GM23338 (cell line): Measurements from ENCODE around the gene HHATL. TPM values are rescaled to one million over a fixed set of nuclear protein-coding genes. Genes with fewer than 3 reads are reported as not detected.

ENCODE experiments used
- ATAC-seq: fragments of 200-7000 bp; cut with Tn5 transposase; 3 replicates; pipeline ENCODE4 v1.9.1; 2020
- DNase-seq: peaks from one replicate; pipeline ENCODE4 v3.0.0-alpha.2; 2015; ENCODE audit warnings: low spot score
- H2AFZ ChIP-seq: fragments of 200-600 bp; sonication (generic); 2 replicates; pipeline ENCODE4 v1.8.0; 2016; ENCODE audit warnings: antibody characterized with exemption, mild to moderate bottlenecking, moderate library complexity
- H3F3A ChIP-seq: fragments of 200-600 bp; sonication (generic); replicated peaks from 2 replicates; pipeline ENCODE4 v1.8.0; 2017; ENCODE audit warnings: antibody characterized with exemption, mixed run types, low read depth
- H3K27ac ChIP-seq: fragments of 200-600 bp; sonication (generic); 2 replicates; pipeline ENCODE4 v1.6.1; 2016; ENCODE audit warnings: low read depth
- H3K27me3 ChIP-seq: fragments of 200-600 bp; sonication (generic); 2 replicates; pipeline ENCODE4 v1.8.0; 2016; ENCODE audit warnings: mild to moderate bottlenecking, mixed run types, moderate library complexity; ENCODE audit not compliant: insufficient read depth
- H3K36me3 ChIP-seq: fragments of 200-600 bp; sonication (generic); 2 replicates; pipeline ENCODE4 v1.8.0; 2016; ENCODE audit warnings: mild to moderate bottlenecking; ENCODE audit not compliant: insufficient read depth
- H3K4me1 ChIP-seq: fragments of 200-600 bp; sonication (generic); 2 replicates; pipeline ENCODE4 v1.8.0; 2016; ENCODE audit warnings: mild to moderate bottlenecking, moderate library complexity; ENCODE audit not compliant: insufficient read depth
- H3K4me2 ChIP-seq: fragments of 200-600 bp; sonication (generic); 2 replicates; pipeline ENCODE4 v1.7.1; 2017; ENCODE audit warnings: mixed run types
- H3K4me3 ChIP-seq: fragments of 200-600 bp; sonication (generic); 2 replicates; pipeline ENCODE4 v1.6.1; 2016; ENCODE audit warnings: mixed run types
- H3K79me2 ChIP-seq: fragments of 200-600 bp; sonication (generic); replicated peaks from 2 replicates; pipeline ENCODE4 v1.8.0; 2017; ENCODE audit warnings: mild to moderate bottlenecking; ENCODE audit not compliant: insufficient read depth
- H3K9me2 ChIP-seq: fragments of 200-600 bp; sonication (generic); 2 replicates; pipeline ENCODE4 v1.8.0; 2017; ENCODE audit not compliant: insufficient read depth
- H4K20me1 ChIP-seq: fragments of 200-600 bp; sonication (generic); replicated peaks from 2 replicates; pipeline ENCODE4 v1.8.0; 2017; ENCODE audit warnings: mild to moderate bottlenecking; ENCODE audit not compliant: insufficient read depth
- H3K27ac Mint-ChIP-seq: 2 replicates; pipeline ENCODE4 v1.8.0; 2020; ENCODE audit warnings: inconsistent platforms, mild to moderate bottlenecking, moderate library complexity, mixed read lengths
- H3K27me3 Mint-ChIP-seq: 3 replicates; pipeline ENCODE4 v1.8.0; 2022; ENCODE audit warnings: low read depth, mild to moderate bottlenecking, moderate library complexity, mixed read lengths, inconsistent platforms; ENCODE audit not compliant: insufficient read depth, poor library complexity
- H3K36me3 Mint-ChIP-seq: 3 replicates; pipeline ENCODE4 v1.8.0; 2021; ENCODE audit warnings: low read depth, mild to moderate bottlenecking, inconsistent platforms, moderate library complexity, mixed read lengths
- H3K4me1 Mint-ChIP-seq: 3 replicates; pipeline ENCODE4 v1.8.0; 2020; ENCODE audit warnings: mild to moderate bottlenecking, inconsistent platforms, mixed read lengths
- H3K4me3 Mint-ChIP-seq: 3 replicates; pipeline ENCODE4 v1.8.0; 2021; ENCODE audit warnings: moderate library complexity, mild to moderate bottlenecking, inconsistent platforms, mixed read lengths
- H3K9me3 Mint-ChIP-seq: 3 replicates; pipeline ENCODE4 v1.8.0; 2020; ENCODE audit warnings: moderate library complexity, mild to moderate bottlenecking, inconsistent platforms, mixed read lengths
- CREB1 ChIP-seq: fragments of 250-450 bp; sonication (Bioruptor Pico); IDR thresholded peaks from 2 replicates; pipeline ENCODE4 v1.5.0; 2020; ENCODE audit warnings: low read depth, mild to moderate bottlenecking, moderate library complexity
- CTCF ChIP-seq, 2 experiments: fragments of 200-600 bp in 1 of 2; sonication (generic) in 1 of 2; conservative IDR thresholded peaks; 2 replicates each; pipeline versions ENCODE4 v1.5.1 to v1.6.1; 2016 to 2017; ENCODE audit warnings: antibody characterized with exemption in 2 of 2, low read depth in 2 of 2, mild to moderate bottlenecking in 2 of 2, moderate library complexity in 1 of 2
- ETS1 ChIP-seq: IDR thresholded peaks from 2 replicates; pipeline ENCODE4 v1.6.1; 2016; ENCODE audit warnings: antibody characterized with exemption
- EZH2 ChIP-seq: fragments of 200-600 bp; sonication (generic); IDR thresholded peaks from one replicate; pipeline ENCODE4 v1.8.0; 2017; ENCODE audit warnings: antibody characterized with exemption, mild to moderate bottlenecking, low read depth; ENCODE audit not compliant: unreplicated experiment
- EZH2phosphoT487 ChIP-seq: fragments of 200-600 bp; sonication (generic); IDR thresholded peaks from one replicate; pipeline ENCODE4 v1.8.1; 2018; ENCODE audit warnings: antibody characterized with exemption; ENCODE audit not compliant: unreplicated experiment
- JUNB ChIP-seq: IDR thresholded peaks from one replicate; pipeline ENCODE4 v1.6.1; 2016; ENCODE audit warnings: antibody characterized with exemption; ENCODE audit not compliant: unreplicated experiment
- NANOG ChIP-seq: IDR thresholded peaks from 2 replicates; pipeline ENCODE4 v1.6.1; 2016; ENCODE audit warnings: antibody characterized with exemption, borderline replicate concordance
- POLR2AphosphoS5 ChIP-seq: IDR thresholded peaks from 2 replicates; pipeline ENCODE4 v1.6.1; 2016; ENCODE audit warnings: antibody characterized with exemption, low read depth
- REST ChIP-seq: IDR thresholded peaks from one replicate; pipeline ENCODE4 v1.6.1; 2018; ENCODE audit warnings: antibody characterized with exemption; ENCODE audit not compliant: unreplicated experiment
- STAT1 ChIP-seq: IDR thresholded peaks from one replicate; pipeline ENCODE4 v1.6.1; 2016; ENCODE audit warnings: antibody characterized with exemption; ENCODE audit not compliant: unreplicated experiment
- ZNF114 ChIP-seq: fragments of 250-450 bp; sonication (Bioruptor Pico); IDR thresholded peaks from 2 replicates; pipeline ENCODE4 v1.5.0; 2020; ENCODE audit warnings: mild to moderate bottlenecking, moderate library complexity
- ZNF331 ChIP-seq: fragments of 250-450 bp; sonication (Bioruptor Pico); IDR thresholded peaks from 2 replicates; pipeline ENCODE4 v1.5.0; 2020; ENCODE audit warnings: low read depth, mild to moderate bottlenecking, moderate library complexity
- ZNF462 ChIP-seq: fragments of 250-450 bp; sonication (Bioruptor Pico); IDR thresholded peaks from 2 replicates; pipeline ENCODE4 v1.5.0; 2020; ENCODE audit warnings: mild to moderate bottlenecking, moderate library complexity
- polyA plus RNA-seq: library from polyadenylated mRNA; unstranded; fragments of >200 nt; fragmentation: Nextera tagmentation; extraction: Ambion mirVana; gene quantifications from 2 replicates; pipeline ENCODE4 v1.2.1, GENCODE V29; 2016
- total RNA-seq: library from RNA; depleted of rRNA; stranded (reverse); fragments of >200 nt; shearing (Covaris generic); gene quantifications from 2 replicates; pipeline ENCODE4 v1.2.3, GENCODE V29; 2014

The HHATL gene
- total and polyA plus RNA-seq, 2 experiments from 2014 or later, result not detected

GRCh38 chr3:42667096-42667522, 35.5 kb downstream of the HHATL start:
- Histone ChIP-seq H2AFZ (no peak overlapping the region), H3K27ac (no peak overlapping the region), H3K4me1 (no peaks in the 10 kb centered on the region), H3F3A (no peaks in the 10 kb centered on the region), H3K4me3 (no peak overlapping the region), H3K79me2 (no peaks in the 10 kb centered on the region), H3K4me2 (no peak overlapping the region), H3K27me3 (no peaks in the 10 kb centered on the region), H3K9me2 (0 out of 2 replicates have a peak, but pooled peaks cover 1% of the 10 kb centered on the region), H3K36me3 (no peaks in the 10 kb centered on the region), H4K20me1 (no peaks in the 10 kb centered on the region)
- Mint-ChIP-seq H3K4me3 (no peak overlapping the region), H3K9me3 (0 out of 3 replicates have a peak, but pooled peaks cover 6% of the 10 kb centered on the region), H3K36me3 (no peaks in the 10 kb centered on the region), H3K27ac (no peak overlapping the region; the same call in 1 of the 2 replicates), H3K27me3 (no peaks in the 10 kb centered on the region), H3K4me1 (peaks cover 9% of the 10 kb centered on the region; the same call in 2 of the 3 replicates)
- DNase-seq (no peak), ATAC-seq (no peak)
- TF ChIP-seq ZNF114, result no peak
- no peak for TF ChIP-seq ETS1
- no peak for TF ChIP-seq POLR2AphosphoS5
- TF ChIP-seq EZH2, result no peak
- no peak for TF ChIP-seq CREB1
- no peak for TF ChIP-seq REST
- no peak for TF ChIP-seq ZNF462 (CRISPR knock-in tag)
- TF ChIP-seq STAT1, result no peak
- no peak for TF ChIP-seq ZNF331 (CRISPR knock-in tag)
- TF ChIP-seq JUNB, result no peak
- TF ChIP-seq CTCF (conservative IDR thresholded peaks at IDR 0.05; ENCODE audit: low read depth in 2 of 2), result no peak
- TF ChIP-seq NANOG, result no peak
- no peak for TF ChIP-seq EZH2phosphoT487
